Effector CD4-positive, alpha-beta T cell (primary cell): ENCODE data around the gene CCAR1.
A peak's percentile ranks its signal among the peaks of the same experiment; 100 is the strongest.
"Not testable (repeated sequence)": the region's sequence is repeated elsewhere in the genome, so short reads cannot be mapped to it uniquely, and the experiment has no call there.

Source experiments
- DNase-seq: peaks from one replicate; pipeline ENCODE4 v3.0.0-alpha.2; 2020
- total RNA-seq: gene quantifications from one replicate; lab custom pipeline; 2026; lab: John Stamatoyannopoulos, UW

The CCAR1 gene, protein sequence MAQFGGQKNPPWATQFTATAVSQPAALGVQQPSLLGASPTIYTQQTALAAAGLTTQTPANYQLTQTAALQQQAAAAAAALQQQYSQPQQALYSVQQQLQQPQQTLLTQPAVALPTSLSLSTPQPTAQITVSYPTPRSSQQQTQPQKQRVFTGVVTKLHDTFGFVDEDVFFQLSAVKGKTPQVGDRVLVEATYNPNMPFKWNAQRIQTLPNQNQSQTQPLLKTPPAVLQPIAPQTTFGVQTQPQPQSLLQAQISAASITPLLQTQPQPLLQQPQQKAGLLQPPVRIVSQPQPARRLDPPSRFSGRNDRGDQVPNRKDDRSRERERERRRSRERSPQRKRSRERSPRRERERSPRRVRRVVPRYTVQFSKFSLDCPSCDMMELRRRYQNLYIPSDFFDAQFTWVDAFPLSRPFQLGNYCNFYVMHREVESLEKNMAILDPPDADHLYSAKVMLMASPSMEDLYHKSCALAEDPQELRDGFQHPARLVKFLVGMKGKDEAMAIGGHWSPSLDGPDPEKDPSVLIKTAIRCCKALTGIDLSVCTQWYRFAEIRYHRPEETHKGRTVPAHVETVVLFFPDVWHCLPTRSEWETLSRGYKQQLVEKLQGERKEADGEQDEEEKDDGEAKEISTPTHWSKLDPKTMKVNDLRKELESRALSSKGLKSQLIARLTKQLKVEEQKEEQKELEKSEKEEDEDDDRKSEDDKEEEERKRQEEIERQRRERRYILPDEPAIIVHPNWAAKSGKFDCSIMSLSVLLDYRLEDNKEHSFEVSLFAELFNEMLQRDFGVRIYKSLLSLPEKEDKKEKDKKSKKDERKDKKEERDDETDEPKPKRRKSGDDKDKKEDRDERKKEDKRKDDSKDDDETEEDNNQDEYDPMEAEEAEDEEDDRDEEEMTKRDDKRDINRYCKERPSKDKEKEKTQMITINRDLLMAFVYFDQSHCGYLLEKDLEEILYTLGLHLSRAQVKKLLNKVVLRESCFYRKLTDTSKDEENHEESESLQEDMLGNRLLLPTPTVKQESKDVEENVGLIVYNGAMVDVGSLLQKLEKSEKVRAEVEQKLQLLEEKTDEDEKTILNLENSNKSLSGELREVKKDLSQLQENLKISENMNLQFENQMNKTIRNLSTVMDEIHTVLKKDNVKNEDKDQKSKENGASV
- 141 reads per million, percentile 88 among the genes with 10 or more reads in this experiment for total RNA-seq

DNA sequence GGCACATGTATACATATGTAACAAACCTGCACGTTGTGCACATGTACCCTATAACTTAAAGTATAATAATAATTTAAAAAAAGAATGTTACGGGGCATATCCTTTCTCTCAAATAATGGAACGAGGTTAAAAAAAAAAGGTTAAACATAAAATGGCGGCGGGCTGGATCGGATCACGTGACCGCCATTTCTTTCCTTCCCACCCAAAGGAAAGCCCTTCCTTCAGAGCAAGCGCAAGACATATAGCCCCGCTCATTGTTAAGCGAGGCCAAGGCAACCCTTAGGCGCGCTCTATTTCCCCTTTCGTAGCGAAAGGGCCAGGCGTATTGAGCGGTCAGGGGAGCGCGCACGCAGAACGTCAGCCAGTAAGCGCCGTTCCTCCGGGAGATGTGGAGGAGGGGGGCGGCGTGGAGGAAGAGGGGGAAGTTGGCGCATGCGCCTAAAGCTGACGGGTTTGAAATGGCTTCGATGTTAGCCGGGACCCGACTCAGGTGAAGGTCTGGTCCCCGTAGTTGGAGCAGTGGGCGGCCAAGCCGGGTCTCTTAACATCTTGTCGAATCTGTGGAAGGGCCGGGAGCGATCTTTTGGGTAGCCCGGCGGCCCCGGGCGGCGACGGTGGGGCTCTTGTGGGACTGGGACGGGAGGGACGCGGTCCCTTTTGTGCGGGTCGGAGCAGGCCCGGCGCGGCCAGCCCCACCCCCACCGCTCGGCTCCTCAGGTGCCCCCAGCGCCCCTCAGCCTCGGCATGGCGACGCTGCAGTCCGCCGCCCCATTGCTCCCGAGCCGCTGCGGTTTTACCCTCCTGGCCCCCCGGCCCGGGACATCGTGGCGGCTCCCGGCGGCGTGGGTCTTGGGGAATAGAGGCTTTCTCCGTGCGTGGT is at the start of gene CCAR1:
Gene CCAR1, plus strand, starts transcription at position 447 of the 880 bp plus-strand sequence. CDS start 1,266 bp downstream, outside the sequence.
- peak; percentile 96 for DNase-seq

DNA sequence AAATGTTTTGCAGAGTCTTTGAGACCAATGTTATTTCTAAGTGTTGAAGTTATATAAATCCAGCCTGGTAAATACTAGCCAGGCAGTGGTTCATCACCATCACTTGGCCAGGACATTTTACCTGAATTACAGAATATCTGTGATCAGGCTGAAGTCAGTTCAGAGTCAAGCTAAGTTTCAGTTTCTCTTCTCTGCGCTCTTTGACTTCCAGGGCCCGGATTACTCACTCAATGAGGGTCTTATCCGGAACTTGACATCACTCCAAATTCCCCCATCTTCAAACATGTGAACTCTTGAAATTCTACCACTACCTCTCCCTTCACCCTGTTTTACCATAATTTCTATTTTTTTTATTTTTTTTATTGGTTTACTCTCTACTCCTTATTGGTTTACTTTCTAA is 36.6 kb upstream of the CCAR1 start:
- no peak for DNase-seq

DNA sequence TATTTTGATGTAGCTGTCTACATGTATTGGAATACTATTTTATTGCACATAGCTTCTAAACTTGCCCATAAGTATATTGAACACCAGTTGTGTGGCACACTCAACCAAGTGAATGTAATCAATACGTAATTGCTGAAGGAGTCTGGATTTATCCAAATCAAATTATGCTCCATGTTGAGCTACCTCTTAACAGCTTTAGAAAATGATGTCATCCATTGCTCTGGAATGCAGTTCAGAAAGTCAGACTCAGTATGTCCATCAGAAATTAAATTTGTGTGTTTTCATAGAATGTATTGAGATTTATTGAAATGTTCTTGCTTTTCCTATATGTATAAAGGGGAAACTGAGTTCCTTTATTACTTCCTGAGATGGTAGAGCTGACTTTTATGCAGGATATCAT is 25.0 kb upstream of the CCAR1 start:
- no peak for DNase-seq

DNA sequence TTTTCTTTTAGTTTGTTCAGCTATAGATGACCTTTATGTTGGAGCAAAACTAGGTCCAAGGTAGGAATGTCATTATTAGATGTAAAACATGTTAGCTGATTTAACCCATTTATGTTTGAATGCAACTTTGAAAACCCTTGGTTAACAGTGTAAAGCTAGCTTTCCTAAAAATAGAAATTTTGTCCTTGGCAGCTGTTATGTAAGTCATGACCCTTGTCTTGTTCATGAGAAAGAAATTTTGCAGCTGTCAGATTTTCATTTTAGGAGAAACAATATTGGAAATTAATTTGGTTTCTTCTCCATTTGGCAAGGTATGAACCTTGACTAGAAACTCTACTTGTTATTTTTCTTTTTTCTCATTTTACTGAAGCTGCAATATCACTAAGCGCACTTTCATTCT is 23.9 kb upstream of the CCAR1 start:
- DNase-seq = no peak

DNA sequence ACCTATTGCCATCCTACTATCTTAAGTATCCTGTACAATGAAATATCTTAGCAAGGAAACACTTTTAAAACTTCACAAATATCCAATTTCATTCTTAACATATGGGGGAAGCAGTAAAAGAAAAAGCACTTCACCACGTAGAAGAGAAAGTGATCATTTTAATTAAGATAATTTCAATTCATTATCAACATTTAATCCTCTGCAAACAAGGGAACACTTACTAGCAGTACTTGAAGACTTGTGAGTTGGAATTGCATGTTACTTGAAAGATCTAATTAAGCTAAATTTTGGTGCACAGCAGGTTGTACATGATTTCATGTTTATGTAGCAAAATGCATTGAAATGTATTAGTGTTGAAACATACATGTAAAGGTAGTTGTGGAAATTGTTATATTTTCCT is 20.8 kb upstream of the CCAR1 start:
- DNase-seq = no peak

DNA sequence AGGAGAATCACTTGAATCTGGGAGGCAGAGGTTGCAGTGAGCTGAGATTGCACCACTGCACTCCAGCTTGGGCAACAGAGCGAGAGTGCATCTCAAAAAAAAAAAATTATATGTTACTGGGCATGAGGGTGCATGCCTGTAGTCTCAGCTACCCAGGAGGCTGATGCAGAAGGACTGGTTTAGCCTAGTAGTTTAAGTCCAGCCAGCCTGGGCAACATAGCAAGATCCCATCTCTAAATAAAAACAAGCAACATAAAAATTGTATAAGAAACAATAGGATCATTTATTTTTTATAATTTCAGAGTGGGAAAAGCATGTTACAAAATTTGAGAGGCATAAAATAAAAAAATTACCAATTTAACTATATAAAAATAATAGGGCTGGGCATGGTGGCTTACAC is 15.5 kb upstream of the CCAR1 start:
- DNase-seq = no peak

DNA sequence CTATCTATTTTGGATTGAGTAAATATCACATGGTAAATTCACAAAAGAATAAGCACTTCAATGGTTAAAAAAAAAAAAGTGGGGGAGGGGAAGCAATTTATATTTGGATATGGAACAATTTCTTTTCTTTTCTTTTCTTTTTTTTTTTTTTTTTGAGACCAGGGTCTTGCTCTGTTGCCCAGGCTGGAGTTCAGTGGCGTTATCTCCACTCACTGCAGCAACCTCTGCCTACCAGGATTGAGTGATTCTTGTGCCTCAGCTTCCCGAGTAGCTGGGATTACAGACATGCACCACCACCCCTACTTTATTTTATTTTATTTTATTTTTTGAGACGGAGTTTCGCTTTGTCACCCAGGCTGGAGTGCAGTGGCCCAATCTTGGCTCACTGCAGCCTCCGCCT is 12.1 kb upstream of the CCAR1 start:
- DNase-seq = not testable (repeated sequence)

DNA sequence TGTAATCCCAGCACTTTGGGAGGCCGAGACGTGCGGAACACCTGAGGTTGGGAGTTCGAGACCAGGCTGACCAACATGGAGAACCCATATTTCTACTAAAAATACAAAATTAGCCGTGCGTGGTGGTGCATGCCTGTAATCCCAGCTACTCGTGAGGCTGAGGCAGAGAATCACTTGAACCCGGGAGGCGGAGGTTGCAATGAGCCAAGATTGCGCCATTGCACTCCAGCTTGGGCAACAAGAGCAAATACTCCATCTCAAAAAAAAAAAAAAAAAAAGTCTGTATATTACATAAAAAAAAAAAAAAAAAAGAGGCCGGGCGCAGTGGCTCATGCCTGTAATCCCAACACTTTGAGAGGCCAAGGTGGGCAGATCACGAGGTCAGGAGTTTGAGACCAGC is 8.0 kb upstream of the CCAR1 start:
- not testable (repeated sequence) for DNase-seq

DNA sequence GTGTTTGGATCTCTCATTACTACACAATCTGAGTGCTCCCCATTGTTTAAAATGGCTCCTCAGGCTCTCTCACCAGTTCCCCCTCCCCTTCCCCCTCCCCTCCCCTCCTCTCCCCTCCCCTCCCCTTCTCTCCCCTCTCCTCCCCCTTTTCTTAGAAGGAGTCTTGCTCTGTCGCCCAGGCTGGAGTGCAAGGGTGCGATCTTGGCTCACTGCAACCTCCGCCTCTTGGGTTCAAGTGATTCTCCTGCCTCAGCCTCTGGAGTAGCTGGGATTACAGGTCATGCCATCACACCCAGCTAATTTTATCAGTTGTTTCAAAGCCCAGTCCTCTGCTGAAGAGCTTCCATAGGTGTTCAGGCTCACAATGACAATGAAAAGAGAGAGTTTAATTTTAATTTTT is 3.6 kb upstream of the CCAR1 start:
- no peak for DNase-seq

DNA sequence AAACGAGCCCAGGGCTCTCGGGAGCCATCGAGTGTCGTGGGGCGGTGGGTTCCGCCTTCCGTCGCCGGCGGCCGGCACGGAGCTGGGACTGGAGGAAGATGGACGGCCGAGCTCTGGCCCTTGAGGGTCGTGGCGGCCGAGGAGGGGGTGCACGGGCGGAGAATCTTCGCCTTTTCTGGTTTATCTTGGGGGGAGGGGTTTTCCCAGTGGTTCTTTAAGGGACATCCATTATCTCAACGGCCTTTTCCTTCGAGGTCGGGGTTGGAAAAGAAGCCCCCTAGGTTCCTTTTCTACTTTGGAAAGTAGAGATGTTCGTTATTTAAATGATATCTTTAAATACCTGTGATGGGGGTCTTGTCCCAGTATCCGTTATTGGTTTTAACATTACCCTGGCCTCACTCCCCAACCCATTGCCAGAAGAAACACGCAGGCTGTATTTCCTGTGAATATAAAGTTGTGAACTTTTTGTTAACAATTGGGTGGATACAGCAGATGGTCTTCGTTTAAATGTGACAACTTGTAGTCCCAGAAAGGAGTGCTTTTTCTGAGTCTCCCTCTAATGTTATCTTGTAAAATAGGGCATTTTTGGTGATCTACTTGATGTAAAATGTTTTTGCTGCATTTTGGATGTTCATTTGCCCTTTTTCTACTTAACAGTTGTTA is 765 bp downstream of the CCAR1 start:
- no peak for DNase-seq

DNA sequence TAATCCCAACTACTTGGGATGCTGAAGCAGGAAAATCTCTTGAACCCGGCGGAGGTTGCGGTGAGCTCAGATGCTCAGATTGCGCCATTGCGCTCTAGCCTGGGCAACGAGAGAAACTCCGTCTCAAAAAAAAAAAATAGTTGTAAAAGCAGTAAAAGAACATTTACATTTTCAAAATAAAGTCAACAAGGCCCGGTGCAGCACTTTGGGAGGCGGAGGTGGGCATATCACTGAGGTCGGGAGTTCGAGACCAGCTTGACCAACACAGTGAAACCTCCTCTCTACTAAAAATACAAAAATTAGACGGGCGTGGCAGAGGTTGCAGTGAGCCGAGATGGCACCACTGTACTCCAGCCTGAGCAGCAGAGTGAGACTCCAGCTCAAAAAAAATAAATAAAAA is 4.0 kb downstream of the CCAR1 start:
- no peak for DNase-seq

DNA sequence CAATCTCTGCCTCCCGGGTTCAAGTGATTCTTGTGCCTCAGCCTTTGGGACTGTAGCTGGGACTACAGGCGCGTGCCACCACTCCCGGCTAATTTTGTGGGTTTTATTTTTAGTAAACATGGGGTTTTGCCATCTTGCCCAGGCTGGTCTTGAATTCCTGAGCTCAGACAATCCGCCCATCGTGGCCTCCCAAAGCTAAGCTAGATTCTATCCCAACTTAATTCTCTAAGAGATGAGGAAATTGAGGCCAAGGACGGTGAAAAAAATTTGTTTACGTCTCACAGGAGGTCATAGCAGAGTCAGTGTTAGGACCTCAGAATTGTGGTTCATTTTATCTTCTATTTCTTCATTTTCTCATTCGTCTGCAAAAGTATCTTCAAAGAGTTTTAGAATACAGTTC is 6.1 kb downstream of the CCAR1 start:
- DNase-seq = no peak

DNA sequence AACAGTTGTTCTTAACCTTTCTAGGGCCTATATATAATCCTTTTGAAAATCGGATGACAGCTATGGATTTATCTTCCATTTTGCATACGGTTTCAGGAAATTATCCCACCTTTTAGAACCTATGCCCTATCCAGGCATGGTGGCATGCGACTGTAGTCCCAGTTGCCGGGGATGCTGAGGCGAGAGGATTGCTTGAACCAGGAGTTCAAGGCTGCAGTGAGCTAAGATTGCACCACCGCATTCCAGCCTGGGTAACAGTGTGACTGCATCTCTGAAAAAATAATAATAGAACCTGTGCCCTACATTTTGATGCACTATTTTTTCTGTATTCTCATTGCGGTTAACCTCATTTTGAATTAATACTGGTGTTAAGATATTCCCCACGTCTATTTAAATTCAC is 11.6 kb downstream of the CCAR1 start:
- DNase-seq = no peak

DNA sequence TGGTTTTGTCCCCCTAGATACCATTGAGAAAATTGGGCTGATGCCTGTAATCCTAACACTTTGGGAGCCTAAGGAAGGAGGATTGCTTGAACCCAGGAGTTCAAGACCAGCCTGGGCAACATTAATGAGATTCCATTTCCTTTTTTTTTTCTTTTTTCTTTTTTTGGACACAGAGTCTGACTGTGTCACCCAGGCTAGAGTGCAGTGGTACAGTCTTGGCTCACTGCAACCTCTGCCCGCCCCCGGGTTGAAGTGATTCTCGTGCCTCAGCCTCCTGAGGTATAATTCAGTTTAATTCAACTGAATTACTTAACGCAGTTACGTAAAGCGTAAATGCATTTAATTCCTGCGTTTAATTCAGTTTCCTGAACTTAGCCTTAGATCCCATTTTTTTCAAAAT is 13.3 kb downstream of the CCAR1 start:
- no peak for DNase-seq

DNA sequence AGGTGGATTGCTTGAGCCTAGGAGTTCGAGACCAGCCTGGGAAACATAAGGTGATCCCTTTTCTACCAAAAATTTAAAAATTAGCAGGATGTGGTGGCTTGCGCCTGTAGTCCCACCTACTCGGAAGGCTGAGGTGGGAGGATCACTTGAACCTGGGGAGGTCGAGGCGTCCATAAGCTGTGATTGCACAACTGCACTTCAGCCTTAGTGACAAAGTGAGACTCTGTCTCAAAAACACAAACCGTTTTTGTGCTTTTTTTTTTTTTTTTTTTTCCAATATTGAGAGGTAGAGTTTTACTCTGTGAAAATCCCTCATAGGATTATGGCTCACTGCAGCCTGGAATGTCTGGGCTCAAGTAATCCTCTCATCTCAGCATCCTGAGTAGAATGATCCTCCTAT is 14.1 kb downstream of the CCAR1 start:
- no peak for DNase-seq

DNA sequence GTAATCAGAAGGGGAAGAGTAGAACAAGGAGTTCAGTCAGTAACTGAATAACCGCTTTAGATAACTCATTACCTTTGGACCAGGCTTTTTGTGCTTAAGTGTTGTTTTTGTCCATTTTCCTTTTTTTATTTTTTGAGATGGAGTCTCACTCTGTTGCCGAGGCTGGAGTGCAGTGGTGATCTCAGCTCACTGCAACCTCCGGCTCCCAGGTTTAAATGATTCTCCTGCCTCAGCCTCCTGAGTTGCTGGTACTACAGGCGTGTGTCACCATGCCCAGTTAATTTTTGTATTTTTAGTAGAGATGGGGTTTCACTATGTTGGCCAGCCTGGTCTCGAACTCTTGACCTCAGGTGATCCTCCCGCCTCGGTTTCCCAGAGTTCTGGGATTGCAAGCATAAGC is 14.7 kb downstream of the CCAR1 start:
- not testable (repeated sequence) for DNase-seq

DNA sequence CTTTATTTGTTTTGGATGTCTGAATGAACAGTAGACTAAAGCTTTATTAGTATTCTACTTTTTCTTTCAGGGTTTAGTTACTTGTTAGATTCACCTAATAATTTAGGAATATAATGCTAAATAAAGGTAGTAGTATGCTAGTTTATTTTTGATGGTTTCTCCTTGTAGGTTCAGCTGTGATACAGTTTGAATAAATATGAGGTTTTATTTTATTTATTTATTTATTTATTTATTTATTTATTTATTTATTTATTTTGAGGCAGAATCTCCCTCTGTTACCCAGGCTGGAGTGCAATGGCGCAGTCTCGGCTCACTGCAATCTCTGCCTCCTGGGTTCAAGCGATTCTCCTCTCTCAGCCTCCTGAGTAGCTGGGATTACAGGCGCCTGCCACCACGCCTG is 19.6 kb downstream of the CCAR1 start:
- DNase-seq = not testable (repeated sequence)

DNA sequence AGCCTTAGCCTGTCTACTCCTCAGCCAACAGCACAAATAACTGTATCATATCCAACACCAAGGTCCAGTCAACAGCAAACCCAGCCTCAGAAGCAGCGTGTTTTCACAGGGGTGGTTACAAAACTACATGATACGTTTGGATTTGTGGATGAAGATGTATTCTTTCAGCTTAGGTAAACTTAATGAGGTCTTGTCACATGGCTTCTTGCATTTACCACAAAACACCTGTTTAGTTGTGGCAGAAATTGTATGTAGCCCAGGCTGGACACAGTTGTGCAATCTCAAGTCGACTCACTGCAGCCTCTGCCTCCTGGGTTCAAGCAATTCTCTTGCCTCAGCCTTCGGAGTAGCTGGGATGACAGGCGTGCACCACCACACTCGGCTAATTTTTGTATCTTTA is 21.4 kb downstream of the CCAR1 start:
- no peak for DNase-seq

DNA sequence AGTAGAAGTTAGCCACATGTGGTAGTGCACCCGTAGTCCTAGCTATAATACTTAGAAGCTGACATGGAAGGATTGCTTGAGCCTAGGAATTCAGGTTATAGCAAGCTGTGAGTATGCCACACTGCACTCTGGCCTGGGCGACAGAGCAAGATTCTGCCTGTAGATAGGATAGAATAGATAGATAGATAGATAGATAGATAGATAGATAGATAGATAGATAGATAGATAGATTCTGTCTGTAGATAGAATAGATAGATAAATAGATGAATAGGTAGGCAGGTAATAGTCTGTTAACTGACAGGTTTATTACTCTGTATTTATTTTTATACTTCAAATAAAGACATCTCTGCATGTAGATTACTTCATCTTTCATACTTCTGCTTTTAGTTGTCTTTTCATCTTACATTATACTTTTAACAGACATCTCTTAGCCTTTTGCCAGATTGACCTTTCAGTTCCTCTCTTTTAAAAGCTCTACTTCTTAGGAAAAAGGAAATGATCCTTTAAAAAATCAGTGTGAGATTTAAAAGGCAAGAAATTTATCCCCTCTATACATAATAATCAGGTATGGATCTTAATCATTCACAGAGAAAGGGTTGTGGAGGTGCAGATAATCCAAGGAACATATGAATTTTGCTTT is 31.8 kb downstream of the CCAR1 start:
- DNase-seq = no peak

DNA sequence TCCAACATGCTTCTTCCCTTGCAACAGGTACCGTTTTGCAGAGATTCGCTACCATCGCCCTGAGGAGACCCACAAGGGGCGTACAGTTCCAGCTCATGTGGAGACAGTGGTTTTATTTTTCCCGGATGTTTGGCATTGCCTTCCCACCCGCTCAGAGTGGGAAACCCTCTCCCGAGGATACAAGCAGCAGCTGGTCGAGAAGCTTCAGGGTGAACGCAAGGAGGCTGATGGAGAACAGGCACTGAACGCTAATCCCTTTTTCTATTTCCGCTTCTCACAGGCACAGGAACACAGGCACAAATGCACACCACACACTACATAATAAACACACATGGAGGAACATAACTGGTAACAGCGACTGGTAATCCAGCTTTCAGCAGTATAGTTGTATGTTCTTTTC is 35.2 kb downstream of the CCAR1 start:
- no peak for DNase-seq

DNA sequence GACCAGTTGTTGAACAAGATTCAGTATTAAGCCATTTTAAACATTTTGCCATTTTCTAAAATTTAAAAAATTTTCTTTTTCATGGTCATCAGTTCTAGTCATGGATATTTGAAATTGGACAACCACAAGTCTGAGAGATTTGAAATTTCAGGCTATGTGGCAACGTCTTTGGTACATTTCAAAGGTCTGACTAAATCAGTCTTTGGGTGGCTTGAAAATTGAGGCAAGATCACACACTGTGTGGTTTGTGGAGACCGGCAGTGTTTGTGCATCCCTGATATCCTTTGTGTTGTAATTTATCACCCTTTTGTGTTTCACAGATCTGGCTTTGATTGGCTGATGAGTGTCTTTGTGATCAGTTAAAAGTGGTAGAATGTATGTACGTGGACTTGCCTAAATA is 35.7 kb downstream of the CCAR1 start:
- no peak for DNase-seq
